HG02943 (cell line): ENCODE measurements around the gene SERPINI1.

Experiments
- ATAC-seq: cut with Tn5 transposase; IDR thresholded peaks from one replicate; pipeline ENCODE4 v1.9.1; 2021; ENCODE audit warnings: mild to moderate bottlenecking, low read depth, moderate library complexity; ENCODE audit not compliant: unreplicated experiment

SERPINI1 gene

GRCh38 chr3:167733961-167734497 lies 1.5 kb upstream of the SERPINI1 start:
- no peak for ATAC-seq

- ATAC-seq: peak; percentile 88
These were observed 856 bp upstream of the SERPINI1 start, which contains the start of gene PDCD10 for GRCh38 chr3:167734498-167735232. Gene PDCD10 (minus strand): TSS chr3:167734892. CDS start chr3:167720157, 14,735 bp downstream.

GRCh38 chr3:167736264-167736787 lies 805 bp downstream of the SERPINI1 start:
- no peak for ATAC-seq

GRCh38 chr3:167736997-167737396 lies 1.5 kb downstream of the SERPINI1 start:
- ATAC-seq: no peak

- ATAC-seq: no peak
These were observed 2.5 kb downstream of the SERPINI1 start for GRCh38 chr3:167738037-167738436.

- no peak for ATAC-seq
These were observed 3.8 kb downstream of the SERPINI1 start for GRCh38 chr3:167739190-167739810.

GRCh38 chr3:167740961-167741587 lies 5.6 kb downstream of the SERPINI1 start:
- peak; percentile 92 for ATAC-seq

- ATAC-seq: no peak
These were observed 6.8 kb downstream of the SERPINI1 start for GRCh38 chr3:167742338-167742737.

- no peak for ATAC-seq
These were observed 8.3 kb downstream of the SERPINI1 start for GRCh38 chr3:167743799-167744198.

GRCh38 chr3:167749209-167749608 lies 13.7 kb downstream of the SERPINI1 start:
- no peak for ATAC-seq

GRCh38 chr3:167749728-167750127 lies 14.2 kb downstream of the SERPINI1 start:
- no peak for ATAC-seq

- peak; percentile 98 for ATAC-seq
These were observed 14.9 kb downstream of the SERPINI1 start for GRCh38 chr3:167750272-167750971.

- no peak for ATAC-seq
These were observed 18.5 kb downstream of the SERPINI1 start for GRCh38 chr3:167754049-167754448.

- no peak for ATAC-seq
These were observed 25.8 kb downstream of the SERPINI1 start for GRCh38 chr3:167761302-167761701.

GRCh38 chr3:167762296-167762695 lies 26.8 kb downstream of the SERPINI1 start:
- ATAC-seq: no peak

- peak; percentile 41 for ATAC-seq
These were observed 37.5 kb downstream of the SERPINI1 start for GRCh38 chr3:167772992-167773391.

GRCh38 chr3:167773584-167773983 lies 38.1 kb downstream of the SERPINI1 start:
- peak; percentile 71 for ATAC-seq

GRCh38 chr3:167776066-167776685 lies 40.7 kb downstream of the SERPINI1 start:
- ATAC-seq: no peak

GRCh38 chr3:167777356-167777755 lies 41.8 kb downstream of the SERPINI1 start:
- no peak for ATAC-seq
